GM13976 (cell line): ENCODE measurements around the gene STIM1.

ENCODE experiments used
- DNase-seq: peaks from one replicate; pipeline ENCODE4 v3.0.0; 2012; ENCODE audit warnings: low spot score
- CTCF ChIP-seq: IDR thresholded peaks from 2 replicates; pipeline ENCODE4 v1.5.1; 2012; ENCODE audit warnings: borderline replicate concordance, mild to moderate bottlenecking; ENCODE audit not compliant: insufficient read depth; ENCODE audit errors: extremely low read depth, missing control alignments, control extremely low read depth
- in situ Hi-C: fragments of 300-500 bp; cut with MboI; formaldehyde crosslinking; loops from one replicate; pipeline ENCODE4 v1.12.0; 2022; ENCODE audit warnings: low sequenced_read_pairs, mixed read lengths, inconsistent platforms; ENCODE audit not compliant: unreplicated experiment

Gene STIM1

GRCh38 chr11:3861683-3862082 is 6.2 kb downstream of the STIM1 start:
- in situ Hi-C loops: no loop called here

GRCh38 chr11:3865388-3866193 is 10.1 kb downstream of the STIM1 start:
- in situ Hi-C loops: no loop called here
- no peak for DNase-seq

More at GRCh38 chr11:3861683-3862082, 6.2 kb downstream of the STIM1 start:
- DNase-seq: no peak
- TF ChIP-seq CTCF: no peak

GRCh38 chr11:3866206-3866605 is 10.7 kb downstream of the STIM1 start:
- no peak for DNase-seq
- TF ChIP-seq CTCF: no peak
- in situ Hi-C loops: no loop called here

More at GRCh38 chr11:3865388-3866193, 10.1 kb downstream of the STIM1 start:
- TF ChIP-seq CTCF: no peak

- no peak for DNase-seq
These were observed 11.4 kb downstream of the STIM1 start for GRCh38 chr11:3866836-3867208.

GRCh38 chr11:3867209-3868091 is 12.0 kb downstream of the STIM1 start:
- TF ChIP-seq CTCF: no peak
- no peak for DNase-seq
- in situ Hi-C loops: no loop called here

More at GRCh38 chr11:3866836-3867208, 11.4 kb downstream of the STIM1 start:
- in situ Hi-C loops: no loop called here
- no peak for TF ChIP-seq CTCF

- TF ChIP-seq CTCF: no peak
- in situ Hi-C loops: no loop called here
- no peak for DNase-seq
These were observed 18.4 kb downstream of the STIM1 start for GRCh38 chr11:3873712-3874349.
